WTC11 (cell line): Measurements from ENCODE around the gene KCNJ15.

ENCODE experiments used
- CTCF ChIP-seq: fragments of 200-600 bp; IDR thresholded peaks from 2 replicates; pipeline ENCODE4 v1.8.0; 2022; ENCODE audit warnings: antibody characterized with exemption
- ETV6 ChIP-seq: sonication (generic); formaldehyde crosslinking; IDR thresholded peaks from 2 replicates; pipeline ENCODE4 v1.8.1; 2022; ENCODE audit warnings: mild to moderate bottlenecking, missing genetic modification reagents
- FOXK1 ChIP-seq: sonication (generic); formaldehyde crosslinking; IDR thresholded peaks from 2 replicates; pipeline ENCODE4 v1.8.0; 2022; ENCODE audit warnings: mild to moderate bottlenecking, moderate library complexity, missing genetic modification reagents
- JUN ChIP-seq: sonication (generic); formaldehyde crosslinking; IDR thresholded peaks from 2 replicates; pipeline ENCODE4 v1.8.0; 2023; ENCODE audit warnings: mild to moderate bottlenecking, missing genetic modification reagents
- MAX ChIP-seq: sonication (generic); formaldehyde crosslinking; IDR thresholded peaks from 2 replicates; pipeline ENCODE4 v1.8.0; 2022; ENCODE audit warnings: mild to moderate bottlenecking, missing genetic modification reagents
- SP1 ChIP-seq: sonication (generic); formaldehyde crosslinking; conservative IDR thresholded peaks from 2 replicates; pipeline ENCODE4 v1.8.1; 2022; ENCODE audit warnings: missing genetic modification reagents
- TCF7 ChIP-seq: sonication (generic); formaldehyde crosslinking; IDR thresholded peaks from 2 replicates; pipeline ENCODE4 v1.8.0; 2022; ENCODE audit warnings: mild to moderate bottlenecking, low read depth, missing genetic modification reagents, moderate library complexity
- TF ChIP-seq, protein P1 (sequence below): fragments of 250-450 bp; sonication (Bioruptor Pico); IDR thresholded peaks from 2 replicates; pipeline ENCODE4 v2.1.2; 2022; ENCODE audit warnings: mild to moderate bottlenecking, moderate library complexity

- no peak for TF ChIP-seq ETV6
- TF ChIP-seq MAX (CRISPR knock-in tag), result no peak
- no peak for TF ChIP-seq CTCF
- TF ChIP-seq SP1 (CRISPR knock-in tag), result no peak
- TF ChIP-seq TCF7 (CRISPR knock-in tag), result no peak
- TF ChIP-seq JUN (CRISPR knock-in tag), result no peak
- TF ChIP-seq, protein P1, sequence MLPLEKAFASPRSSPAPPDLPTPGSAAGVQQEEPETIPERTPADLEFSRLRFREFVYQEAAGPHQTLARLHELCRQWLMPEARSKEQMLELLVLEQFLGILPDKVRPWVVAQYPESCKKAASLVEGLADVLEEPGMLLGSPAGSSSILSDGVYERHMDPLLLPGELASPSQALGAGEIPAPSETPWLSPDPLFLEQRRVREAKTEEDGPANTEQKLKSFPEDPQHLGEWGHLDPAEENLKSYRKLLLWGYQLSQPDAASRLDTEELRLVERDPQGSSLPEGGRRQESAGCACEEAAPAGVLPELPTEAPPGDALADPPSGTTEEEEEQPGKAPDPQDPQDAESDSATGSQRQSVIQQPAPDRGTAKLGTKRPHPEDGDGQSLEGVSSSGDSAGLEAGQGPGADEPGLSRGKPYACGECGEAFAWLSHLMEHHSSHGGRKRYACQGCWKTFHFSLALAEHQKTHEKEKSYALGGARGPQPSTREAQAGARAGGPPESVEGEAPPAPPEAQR (CRISPR knock-in tag), result no peak
- TF ChIP-seq FOXK1 (CRISPR knock-in tag), result no peak
Measured at GRCh38 chr21:38323721-38324531, 67.1 kb downstream of the KCNJ15 start.
